KOPT-K1 (cell line): ENCODE results near the gene STXBP2.

Experiments
- H3K27ac ChIP-seq: fragments of 200-600 bp; sonication (generic); 2 replicates; pipeline ENCODE4 v1.5.1; 2016; ENCODE audit warnings: antibody characterized with exemption, mild to moderate bottlenecking, low read depth, low read length; ENCODE audit not compliant: poor library complexity, severe bottlenecking
- H3K36me3 ChIP-seq: fragments of 200-600 bp; sonication (generic); 2 replicates; pipeline ENCODE4 v1.5.1; 2017; ENCODE audit warnings: antibody characterized with exemption, mild to moderate bottlenecking, low read length, moderate library complexity; ENCODE audit not compliant: insufficient read depth
- H3K9me3 ChIP-seq: fragments of 200-600 bp; sonication (generic); 2 replicates; pipeline ENCODE4 v1.5.1; 2017; ENCODE audit warnings: antibody characterized with exemption, low read length, mild to moderate bottlenecking; ENCODE audit not compliant: insufficient read depth, poor library complexity, severe bottlenecking

The STXBP2 gene

DNA sequence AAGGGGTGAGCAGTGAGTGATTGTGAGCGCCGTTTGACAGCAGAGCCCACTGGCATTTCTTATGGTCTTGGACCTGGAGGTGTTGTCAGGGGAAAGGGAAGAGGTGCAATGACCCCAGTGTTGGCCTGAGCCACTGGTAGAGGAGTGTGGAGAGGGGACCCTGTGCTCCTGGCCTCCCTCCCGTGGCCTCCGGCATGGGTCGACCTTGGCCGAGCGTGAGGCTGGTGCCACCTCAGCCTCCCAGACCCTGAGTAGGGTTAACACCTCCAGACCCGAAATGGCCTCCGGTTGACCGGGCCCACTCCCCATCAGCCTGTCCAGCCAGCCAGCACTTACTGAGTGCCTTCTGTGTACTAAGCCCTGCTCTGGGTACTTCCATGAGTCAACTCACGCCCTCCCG lies 50.3 kb downstream of the STXBP2 start:
- Histone ChIP-seq H3K27ac (no peak overlapping the region), H3K9me3 (no peaks in the 10 kb centered on the region), H3K36me3 (peaks cover 19% of the 10 kb centered on the region)

DNA sequence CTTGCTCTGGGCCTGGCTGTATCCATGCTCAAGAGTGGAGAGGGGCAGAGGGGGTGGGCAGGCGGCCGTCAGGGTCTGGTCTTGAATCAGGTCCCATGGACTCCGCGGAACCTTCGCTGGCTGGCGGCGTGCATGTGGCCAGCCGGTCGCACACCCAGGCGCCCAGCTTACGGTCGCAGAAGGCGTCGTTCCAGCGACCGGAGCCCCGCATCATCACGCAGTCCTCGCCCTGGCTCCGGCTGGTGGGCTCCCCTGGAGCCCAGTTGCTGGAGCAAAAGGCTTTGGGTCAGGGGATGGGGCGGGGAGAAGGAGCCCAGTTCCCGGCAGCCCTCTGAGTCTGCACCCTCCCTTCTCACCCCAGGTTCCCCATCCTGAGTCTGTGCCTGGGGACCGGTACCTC lies 52.3 kb downstream of the STXBP2 start:
- peaks cover under 1% of the 10 kb centered on the region; the same call in 1 of the 2 replicates for H3K36me3 ChIP-seq
- no peaks in the 10 kb centered on the region for H3K9me3 ChIP-seq
- H3K27ac ChIP-seq: no peak overlapping the region

DNA sequence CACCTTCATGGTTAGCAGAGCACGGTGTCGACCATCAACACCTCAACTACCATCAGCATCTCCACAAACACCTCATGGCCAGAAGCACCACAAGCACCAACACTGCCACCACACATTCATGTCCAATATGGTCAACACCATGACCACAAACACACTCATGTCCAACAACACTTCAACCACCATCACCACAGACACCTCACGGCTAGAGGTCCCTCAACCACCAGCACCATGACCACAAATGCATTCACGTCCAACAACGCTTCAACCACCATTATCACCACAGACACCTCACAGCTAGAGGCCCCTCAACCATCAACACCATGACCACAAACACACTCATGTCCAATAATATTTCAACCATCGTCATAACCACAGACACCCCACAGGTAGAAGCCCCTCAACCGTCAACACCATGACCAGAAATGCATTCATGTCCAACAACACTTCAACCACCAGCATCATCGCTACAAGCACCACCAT lies 53.9 kb downstream of the STXBP2 start:
- H3K36me3 ChIP-seq: no peaks in the 10 kb centered on the region
- H3K27ac ChIP-seq: no peak overlapping the region
- no peaks in the 10 kb centered on the region for H3K9me3 ChIP-seq

DNA sequence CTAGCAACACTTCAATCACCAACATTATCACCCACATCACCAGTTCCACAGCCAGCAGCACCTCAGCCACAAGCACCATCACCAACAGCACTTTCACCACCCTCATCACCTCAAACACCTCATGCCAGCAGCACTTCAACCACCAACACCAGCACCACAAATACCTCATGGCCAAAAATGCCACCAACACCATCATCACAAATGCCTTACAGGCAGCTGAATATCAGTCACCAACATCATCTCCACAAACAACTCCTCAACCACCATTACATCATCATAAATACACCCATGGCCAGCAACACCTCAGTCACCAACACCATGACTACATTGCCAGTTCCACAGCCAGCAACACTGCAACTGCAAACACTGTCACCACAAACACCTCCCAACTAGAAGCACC lies 54.6 kb downstream of the STXBP2 start:
- Histone ChIP-seq H3K9me3 (no peaks in the 10 kb centered on the region), H3K27ac (no peak overlapping the region), H3K36me3 (no peaks in the 10 kb centered on the region)

DNA sequence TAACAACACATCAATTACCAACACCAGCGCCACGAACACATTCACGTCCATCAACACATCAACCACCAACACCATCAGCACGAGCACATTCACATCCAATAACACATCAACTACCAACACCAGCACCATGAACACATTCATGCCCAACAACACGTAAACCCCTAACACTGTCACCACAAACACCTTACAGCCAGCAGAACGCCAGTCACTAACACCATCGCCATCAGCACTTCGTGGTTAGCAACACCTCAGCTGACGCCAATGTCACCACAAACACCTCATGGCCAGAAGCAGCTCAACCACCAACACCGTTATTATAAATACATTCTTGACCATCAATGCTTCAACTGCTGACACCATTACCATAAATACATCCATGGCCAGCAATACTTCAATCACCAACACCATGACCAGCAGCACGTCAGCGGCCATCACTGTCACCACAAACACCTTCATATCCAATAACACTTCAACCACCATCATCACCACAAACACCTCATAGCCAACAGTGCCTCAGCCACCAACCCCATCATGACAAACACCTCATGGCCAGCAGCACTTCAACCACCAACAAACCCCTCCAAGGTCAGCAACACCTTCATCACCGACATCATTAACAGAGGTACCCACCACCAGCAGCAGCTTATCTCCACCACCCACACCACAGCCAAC lies 55.6 kb downstream of the STXBP2 start:
- Histone ChIP-seq H3K36me3 (no peaks in the 10 kb centered on the region), H3K9me3 (no peaks in the 10 kb centered on the region), H3K27ac (no peak overlapping the region)

DNA sequence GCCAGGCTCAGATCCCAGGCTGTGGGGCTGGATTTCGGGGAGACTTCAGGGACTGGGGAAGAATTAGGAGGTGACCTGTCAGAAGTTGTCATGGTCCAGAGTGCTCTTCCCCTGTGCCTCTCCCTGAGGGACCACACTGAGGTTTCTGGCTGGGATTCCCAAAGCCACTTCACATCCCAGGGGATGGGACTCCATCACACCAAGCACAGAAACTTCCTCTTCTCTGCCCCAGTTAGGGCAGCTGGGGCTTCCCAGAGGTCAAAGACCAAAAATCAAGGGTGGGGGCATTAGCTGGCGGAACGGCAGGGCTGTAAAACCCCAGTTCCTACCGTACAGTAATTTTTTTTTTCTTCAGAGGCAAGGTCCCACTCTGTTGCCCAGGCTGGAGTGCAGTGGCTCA lies 57.6 kb downstream of the STXBP2 start:
- Histone ChIP-seq H3K9me3 (no peaks in the 10 kb centered on the region), H3K27ac (no peak overlapping the region), H3K36me3 (no peaks in the 10 kb centered on the region)
